GM12872 (cell line): ENCODE measurements around the gene CDKN1A.

Experiments
- TF ChIP-seq, protein P1 (sequence below): IDR thresholded peaks from 3 replicates; pipeline ENCODE4 v1.5.1; 2011; ENCODE audit warnings: low read depth, mild to moderate bottlenecking, low read length, moderate library complexity; ENCODE audit not compliant: insufficient read depth

Gene CDKN1A

DNA sequence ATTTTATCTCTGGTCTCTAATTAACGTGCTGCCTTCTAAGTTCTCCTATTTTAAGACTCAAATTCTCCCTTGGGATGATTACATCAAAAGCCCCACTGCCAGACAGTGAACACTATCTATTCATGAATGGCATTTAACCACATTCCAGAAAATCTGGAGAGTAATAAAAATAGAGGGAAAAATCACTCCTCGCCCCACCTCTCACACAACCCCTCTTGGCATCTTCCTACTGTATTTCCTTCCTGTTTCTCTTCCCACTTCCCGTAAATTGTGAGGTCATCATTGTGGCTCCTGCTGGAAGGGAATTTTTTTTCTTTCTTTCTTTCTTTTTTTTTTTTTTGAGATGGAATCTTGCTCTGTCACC lies 50.6 kb downstream of the CDKN1A start:
- TF ChIP-seq, protein P1, sequence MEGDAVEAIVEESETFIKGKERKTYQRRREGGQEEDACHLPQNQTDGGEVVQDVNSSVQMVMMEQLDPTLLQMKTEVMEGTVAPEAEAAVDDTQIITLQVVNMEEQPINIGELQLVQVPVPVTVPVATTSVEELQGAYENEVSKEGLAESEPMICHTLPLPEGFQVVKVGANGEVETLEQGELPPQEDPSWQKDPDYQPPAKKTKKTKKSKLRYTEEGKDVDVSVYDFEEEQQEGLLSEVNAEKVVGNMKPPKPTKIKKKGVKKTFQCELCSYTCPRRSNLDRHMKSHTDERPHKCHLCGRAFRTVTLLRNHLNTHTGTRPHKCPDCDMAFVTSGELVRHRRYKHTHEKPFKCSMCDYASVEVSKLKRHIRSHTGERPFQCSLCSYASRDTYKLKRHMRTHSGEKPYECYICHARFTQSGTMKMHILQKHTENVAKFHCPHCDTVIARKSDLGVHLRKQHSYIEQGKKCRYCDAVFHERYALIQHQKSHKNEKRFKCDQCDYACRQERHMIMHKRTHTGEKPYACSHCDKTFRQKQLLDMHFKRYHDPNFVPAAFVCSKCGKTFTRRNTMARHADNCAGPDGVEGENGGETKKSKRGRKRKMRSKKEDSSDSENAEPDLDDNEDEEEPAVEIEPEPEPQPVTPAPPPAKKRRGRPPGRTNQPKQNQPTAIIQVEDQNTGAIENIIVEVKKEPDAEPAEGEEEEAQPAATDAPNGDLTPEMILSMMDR = no peak

- TF ChIP-seq, protein P1 = no peak
Measured at GRCh38 chr6:36730424-36731380, 52.2 kb downstream of the CDKN1A start.

- TF ChIP-seq, protein P1 = 0 out of 3 replicates have a peak, but pooled peaks have one; percentile 6
Measured at GRCh38 chr6:36731622-36732310, 53.3 kb downstream of the CDKN1A start.

DNA sequence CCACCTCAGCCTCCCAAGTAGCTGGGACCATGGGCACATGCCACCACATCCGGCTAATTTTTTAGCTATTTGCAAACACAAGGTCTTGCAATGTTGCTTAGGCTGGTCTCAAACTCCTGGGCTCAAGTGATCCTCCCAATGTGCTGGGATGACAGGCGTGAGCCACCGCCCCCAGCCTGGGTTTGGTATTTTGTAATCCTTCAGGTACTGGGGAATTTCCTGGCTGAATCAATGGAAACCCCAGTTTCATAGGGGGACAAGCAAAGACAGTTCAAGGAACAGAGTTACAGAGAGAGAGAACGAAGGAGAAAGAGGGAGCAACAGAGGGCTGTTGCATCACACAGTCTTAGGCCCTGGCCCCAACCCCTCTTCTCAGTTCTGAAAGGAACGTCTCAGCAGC lies 54.8 kb downstream of the CDKN1A start:
- TF ChIP-seq, protein P1 = no peak

GRCh38 chr6:36734486-36735060 lies 56.1 kb downstream of the CDKN1A start:
- TF ChIP-seq, protein P1 = no peak

DNA sequence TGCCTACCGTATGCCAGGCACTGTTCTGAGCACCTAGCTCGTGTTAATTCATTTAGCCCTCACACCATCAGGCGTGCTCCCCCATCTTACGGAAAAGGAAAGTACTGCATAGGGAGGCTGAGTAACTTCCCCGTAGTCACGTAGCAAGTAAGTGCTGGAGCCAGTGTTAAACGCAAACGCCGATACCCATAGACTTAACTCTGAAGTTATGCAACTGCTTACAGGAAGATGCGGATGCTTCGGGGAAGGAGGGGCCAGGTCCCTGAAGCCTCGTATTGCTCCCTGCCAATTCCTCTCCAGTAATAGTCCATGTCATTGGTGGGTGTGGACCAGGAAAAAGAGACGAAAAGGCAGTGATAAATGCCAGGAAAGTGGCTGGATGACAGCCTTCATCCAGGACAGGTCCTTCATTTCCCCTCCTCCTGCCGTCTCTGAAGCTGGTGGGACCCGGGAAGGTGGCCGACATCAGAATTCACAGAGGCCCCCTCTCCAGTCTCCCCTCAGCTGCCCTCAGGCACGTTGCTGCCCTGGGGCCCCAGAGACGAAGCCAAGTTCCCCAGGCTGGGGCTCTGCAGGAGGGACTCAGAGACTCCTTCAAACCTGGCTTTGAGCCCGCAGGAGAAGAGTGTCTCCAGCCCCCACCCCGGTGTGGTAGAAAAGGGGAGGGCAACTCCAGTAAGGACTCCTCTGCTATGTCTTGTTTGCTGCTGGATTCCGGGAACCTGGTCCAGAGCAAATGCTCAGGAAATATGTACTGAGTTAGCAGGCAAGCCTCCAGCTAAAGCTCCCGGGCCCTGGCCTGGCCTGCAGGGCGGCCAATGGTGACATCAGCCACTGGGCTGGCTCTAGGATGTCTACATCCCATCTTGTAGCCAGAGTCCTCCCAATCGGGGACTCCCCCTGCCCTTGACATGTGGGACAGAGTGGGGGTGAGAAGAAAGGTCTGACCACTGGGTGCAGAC lies 56.9 kb downstream of the CDKN1A start:
- TF ChIP-seq, protein P1 = 0 out of 3 replicates have a peak, but pooled peaks have one; percentile 12
